D341Med (cell line): ENCODE results near the gene LAPTM5.
"Not testable (repeated sequence)": the region's sequence is repeated elsewhere in the genome, so short reads cannot be mapped to it uniquely, and the experiment has no call there.

Experiments used
- DNase-seq: peaks from one replicate; pipeline ENCODE4 v3.0.0; 2012; ENCODE audit warnings: low spot score

Gene LAPTM5

DNA sequence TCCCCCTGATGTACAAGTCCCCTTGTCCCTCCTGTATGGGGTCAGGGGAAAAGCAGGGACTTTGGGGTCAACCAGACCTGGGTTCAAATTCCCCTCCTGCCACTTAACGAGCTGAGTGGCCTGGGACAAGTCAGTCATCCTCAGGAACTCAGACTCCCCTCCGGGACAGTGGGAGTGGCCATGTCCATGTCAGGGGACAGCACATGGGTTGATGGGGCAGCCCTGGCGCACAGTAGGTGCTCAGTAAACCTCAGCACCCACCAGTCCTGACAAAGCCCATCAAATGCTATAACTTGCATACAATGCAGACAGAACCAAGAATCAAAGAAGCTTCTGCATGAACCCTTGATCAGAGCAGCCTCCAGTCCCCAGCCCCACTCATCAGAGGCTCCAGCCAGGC, 64.2 kb downstream of the LAPTM5 start:
- DNase-seq = no peak

DNA sequence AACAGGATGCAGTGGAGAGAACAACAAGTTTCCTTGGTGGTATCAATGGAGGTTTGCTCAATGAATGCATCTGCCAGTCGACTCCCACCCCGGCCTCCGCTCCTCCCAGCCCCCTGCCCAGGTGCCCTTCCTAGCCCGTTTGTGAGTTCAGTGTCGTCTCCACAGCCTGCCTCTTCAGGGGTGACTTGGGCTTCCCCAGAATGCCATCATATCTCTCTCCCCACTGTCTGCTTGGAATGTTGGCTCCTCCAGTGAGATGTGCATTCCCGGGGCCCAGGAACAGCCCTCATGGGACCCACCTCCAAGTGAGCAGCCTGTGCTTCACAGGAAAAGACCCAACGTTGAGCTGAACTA, 64.6 kb downstream of the LAPTM5 start:
- DNase-seq = no peak

DNA sequence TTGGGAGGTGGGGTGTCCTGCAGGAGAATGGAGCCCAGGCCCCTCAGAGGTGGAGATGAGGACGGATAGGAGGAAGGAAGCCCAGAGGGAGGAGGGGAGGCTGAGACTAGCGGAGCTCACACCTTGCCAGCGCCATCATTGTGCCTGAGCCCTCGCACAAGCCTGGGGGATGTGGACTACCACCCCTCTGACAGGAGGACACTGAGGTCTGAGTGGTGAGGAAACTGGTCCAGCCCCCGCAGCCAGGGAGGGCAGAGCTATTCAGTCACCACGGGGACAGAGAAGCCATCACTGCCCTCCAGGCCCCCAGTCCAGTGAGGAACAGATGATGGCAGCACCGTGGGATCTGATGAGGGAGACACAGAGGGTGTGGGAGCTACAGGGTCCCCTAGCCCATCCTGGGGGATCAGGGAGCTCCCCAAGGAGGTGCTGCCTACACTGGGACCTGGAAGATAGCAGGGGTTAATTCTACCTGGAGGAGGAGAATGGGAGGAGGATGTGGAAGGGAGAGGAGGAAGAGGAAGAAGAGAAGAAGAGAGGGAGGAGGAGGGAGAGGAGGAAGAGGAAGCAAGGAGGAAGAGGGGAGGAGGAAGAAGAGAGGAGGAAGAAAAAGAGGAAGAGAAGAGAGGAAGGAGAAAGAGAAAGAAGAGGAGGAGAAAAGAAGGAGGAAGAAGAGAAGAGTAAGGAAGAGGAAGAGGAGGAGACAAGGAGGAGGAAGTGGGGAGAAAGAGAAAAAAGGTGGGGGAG, 65.2 kb downstream of the LAPTM5 start:
- DNase-seq = no peak

DNA sequence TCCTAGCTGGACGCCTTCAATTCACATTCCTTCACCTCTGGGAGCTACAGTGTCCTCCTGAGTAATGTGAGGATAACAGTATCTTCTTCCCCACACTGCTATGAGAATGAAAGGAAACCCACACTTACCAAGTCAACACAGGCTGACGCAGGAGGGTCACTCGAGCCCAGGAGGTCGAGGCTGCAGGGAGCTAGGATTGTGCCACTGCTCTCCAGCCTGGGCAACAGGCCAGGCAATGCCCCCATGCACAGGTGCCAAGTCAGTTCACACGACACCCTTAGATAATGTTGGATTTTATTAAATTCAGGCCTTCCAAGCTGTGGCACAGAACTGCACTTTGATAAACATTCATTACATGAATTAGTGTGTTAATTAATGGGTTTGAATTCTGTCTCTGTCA, 66.1 kb downstream of the LAPTM5 start:
- DNase-seq = no peak

DNA sequence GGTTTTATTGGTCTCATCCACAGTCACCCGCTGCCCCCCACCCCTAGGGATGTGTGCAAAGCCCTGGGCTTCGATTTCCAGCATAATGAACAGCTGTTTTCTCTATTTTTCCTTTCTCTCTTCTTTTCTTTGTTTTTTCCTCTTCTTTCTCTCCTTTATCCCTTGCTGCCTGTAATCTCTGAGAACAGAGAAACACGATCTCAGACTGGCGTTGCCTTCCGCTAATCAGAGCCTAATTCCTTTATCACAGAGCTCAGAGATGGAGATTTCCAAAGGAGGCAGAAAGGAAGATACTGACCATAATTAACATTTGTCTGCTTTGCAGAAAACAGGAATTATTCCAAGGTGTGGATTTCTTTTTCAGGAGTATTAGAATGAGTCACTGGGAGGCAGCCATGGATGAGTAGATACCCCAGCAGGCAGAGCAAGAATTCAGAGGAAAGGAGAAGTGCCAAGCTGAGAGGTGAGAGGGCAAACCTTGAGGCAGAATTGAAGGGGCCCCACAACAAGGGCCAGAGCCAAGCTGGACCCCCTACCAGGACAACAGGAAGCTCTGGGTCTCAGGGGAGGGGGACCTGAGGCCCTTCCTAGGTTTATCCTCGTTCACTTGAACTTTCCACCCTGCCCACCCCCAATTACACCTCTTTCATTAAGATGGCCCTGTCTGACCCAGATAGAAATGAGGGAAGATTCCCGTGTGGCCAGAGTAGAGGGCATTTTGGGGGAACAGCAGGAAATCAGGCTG, 67.5 kb downstream of the LAPTM5 start:
- DNase-seq = no peak

DNA sequence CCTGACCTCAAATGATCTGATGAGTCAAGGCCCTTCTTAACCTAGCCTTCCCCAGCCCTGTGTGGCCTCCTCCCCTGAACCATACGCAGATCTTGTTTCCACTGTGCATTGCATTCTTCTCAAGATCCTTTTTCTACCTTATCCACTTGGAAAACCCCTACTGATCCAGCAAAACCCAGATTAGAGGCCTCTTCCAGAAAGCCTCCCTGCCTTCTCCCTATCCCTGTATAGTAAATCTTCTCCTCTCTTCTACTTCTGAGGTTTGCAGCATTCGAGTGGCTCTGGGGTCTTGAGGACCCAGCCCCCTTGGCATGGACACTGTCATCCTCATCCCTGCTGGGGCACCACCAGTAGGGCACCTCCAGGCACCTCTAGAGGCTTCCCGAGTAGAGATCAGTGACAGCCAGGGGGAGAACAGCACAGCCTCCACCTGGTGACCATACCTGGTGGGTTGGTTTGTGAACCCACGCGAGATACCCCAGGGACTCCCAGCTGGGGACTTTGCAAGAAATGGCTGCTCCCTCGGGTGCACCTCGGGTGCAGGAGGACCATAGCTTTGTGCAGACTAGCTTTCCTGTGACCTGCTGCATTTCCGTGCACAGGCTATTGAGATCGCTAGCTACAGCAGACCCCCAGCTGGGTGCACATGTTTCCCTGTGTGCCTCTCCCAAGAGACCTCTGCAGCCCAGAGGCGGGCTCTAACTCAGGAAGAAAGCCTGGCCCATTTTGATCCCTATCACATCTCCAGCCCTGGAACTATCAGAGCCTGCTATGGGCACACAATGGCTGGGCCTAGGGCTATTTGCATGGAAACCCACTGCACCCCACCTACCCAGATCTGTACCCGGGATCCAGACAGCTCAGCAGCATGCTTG, 68.4 kb downstream of the LAPTM5 start:
- no peak for DNase-seq

DNA sequence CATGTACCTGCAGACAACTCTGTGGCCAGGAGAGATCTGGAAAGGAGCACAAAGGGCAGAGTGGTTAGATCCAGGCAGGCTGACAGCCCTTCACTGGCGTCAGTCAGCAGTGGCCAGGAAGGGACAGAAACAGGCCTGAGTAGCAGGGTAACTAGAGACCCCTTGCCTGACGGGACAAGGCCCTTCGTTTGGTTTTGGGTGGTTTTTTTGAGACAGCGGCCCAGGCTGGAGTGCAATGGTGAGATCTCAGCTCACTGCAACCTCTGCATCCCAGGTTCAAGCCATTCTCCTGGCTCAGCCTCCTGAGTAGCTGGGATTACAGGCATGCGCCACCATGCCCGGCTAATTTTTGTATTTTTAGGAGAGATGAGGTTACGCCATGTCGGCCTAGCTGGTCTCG, 69.1 kb downstream of the LAPTM5 start:
- not testable (repeated sequence) for DNase-seq

DNA sequence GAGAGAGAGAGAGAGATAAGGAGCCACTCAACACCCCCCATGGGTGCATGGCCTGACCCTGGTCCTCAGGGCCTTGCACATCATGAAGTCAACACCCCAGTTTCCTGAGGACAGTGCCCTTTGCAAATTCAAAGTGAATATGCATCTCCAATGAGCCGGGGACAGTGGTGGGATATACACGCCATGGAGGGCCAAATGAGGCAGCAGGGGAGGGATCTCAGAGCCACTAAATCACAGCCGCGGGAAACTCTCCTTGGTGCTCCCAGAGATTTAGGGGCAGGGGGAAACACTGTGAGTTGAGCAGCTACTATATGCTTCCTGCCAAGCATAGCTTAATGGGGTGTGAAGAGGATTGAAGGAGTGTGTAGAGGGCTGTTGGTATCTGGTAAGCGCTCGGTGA, 69.7 kb downstream of the LAPTM5 start:
- no peak for DNase-seq

DNA sequence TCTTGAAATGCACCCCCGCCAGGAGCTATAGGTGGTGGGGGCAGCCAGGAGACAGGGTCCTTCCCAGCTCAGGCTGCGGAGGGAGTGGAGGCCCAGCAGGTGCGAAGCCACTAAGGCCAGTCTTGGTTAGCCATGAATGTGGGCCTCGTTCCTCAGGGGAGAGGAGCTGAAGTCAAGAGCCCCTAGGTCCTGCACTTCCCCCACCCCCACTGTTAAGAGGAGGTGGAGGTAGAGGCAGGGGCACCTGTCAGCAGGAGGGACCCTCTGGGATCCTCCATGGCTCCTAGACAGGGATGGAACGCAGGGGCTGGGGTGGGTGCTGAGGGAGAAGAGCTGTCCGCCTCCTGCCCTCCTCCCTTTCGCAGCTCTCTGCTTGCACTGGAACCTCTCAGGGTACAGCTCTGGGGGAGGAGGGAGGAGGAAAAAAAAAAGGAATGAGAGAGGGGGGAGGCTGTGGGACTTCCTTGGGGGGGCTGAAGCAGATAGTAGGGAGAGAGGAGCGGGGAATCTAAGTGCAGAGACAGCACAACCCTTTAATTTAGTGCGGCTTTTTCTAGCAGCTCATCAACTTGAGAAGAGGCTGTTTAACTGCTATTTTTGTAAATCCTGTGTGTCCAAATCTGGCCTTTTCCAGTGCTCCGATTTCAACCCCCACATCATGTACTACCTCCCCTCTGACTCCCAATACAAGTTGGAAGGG, 71.2 kb downstream of the LAPTM5 start:
- no peak for DNase-seq

DNA sequence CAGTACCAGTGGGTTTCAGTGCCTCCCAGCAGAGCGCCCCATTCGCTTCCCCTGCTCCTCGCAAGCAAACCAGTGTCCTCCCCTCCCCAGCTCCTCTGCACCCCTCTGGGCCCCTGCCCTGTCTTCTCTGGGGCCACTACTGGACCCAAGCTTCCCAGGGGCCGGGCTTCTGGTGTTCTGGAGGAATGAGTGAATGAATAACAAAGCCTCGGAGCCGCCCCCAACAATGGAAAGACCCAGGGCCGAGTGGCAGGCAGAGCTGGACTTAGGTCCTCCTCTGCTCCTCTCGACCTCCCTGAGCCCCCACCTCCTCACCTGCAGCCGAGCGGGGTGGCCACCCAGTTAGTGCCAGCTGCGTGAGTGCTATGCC, 71.8 kb downstream of the LAPTM5 start:
- DNase-seq = no peak

DNA sequence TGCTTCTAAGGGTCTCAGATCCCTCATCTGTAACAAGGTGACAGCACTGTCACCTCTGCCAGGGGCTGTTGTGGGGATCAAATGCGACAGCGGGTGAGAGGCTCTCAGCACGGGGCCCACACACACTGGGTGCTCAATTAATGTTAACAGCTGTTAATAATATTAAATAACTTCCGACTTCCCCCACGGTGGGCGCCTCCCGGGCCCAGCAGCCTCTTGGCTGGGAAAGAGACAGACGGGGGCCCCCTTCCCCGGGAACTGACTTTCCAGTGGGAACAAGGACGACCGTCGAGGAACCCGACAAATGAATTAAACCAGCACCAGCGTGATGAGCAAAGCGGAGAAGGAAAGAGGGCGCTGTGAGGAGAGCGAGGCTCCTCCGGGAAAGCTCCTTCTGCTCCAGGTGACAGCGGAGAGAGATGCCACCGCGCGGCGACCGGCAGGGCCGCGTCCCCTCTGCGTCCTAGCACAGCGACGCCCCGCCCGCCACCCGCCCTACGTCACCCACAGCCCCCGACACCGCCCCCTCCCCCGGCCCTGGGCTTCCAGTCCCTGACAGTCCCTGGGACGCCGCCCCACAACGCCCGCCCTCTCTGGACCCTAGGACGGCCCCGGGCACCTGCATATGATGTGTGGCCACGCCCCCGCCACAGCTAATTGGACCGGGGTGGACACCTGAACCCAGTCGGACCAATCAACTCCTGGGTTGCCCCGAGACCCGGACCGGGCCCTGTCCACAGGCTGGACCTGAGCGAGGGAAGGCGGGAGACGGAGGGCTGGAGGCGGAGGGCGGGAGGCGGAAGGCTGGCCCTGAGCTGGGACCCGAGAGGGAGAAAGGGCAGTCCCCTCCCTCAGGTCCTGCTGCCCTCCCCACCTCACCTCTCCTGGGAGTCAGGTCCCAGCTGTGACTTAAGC, 72.4 kb downstream of the LAPTM5 start:
- DNase-seq = no peak

DNA sequence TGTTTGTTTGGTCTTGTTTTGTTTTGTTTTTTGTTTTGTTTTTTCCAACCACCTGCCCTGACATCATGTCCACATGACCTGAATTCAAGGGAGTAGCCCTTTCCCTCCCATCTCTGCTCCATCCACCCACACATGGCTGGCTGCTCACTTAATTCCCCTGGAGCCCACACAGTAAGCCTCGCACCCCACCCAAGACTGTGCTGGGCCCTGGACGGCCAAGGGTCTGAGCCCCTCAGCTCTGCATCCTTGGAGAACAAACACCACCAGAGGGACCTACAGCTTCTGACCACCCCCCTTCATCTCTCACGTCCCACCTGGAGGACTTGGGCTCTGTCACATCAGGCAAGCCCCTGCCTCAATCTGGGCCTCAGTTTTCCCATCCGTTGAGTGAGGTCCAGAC, 73.3 kb downstream of the LAPTM5 start:
- no peak for DNase-seq

DNA sequence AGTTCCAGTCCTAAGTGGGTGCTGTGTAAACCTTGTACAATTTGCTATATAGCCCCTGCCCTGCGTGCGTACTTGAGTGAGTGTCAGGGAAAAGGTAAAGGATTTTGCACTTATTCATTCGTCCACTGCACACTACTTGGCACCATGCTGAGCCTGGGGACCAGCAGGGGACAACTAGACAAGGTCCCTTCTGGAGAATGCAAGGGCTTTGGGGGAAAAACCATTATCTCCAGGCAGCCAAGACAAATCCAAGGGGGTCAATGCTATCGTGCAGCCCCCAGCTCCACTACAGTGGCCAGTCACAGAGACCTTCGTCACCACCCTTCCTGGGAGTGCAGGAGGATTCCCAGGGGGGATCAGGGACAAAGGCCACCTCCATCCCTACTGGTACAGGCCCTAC, 73.9 kb downstream of the LAPTM5 start:
- DNase-seq = no peak
